GM12873 (cell line): Measurements from ENCODE around the gene APH1B.

Source experiments
- CTCF ChIP-seq: IDR thresholded peaks from 2 replicates; pipeline ENCODE4 v1.5.1; 2012; ENCODE audit warnings: low read depth, mild to moderate bottlenecking, moderate library complexity, low read length, control low read depth; ENCODE audit not compliant: insufficient read depth; ENCODE audit errors: missing control alignments

The APH1B gene

GRCh38 chr15:63349156-63349555, 71.8 kb downstream of the APH1B start:
- no peak for TF ChIP-seq CTCF

- no peak for TF ChIP-seq CTCF
Observed at GRCh38 chr15:63349621-63350020, 72.2 kb downstream of the APH1B start.

- no peak for TF ChIP-seq CTCF
Observed at GRCh38 chr15:63350178-63350621, 72.8 kb downstream of the APH1B start.

GRCh38 chr15:63351170-63351569, 73.8 kb downstream of the APH1B start:
- TF ChIP-seq CTCF = no peak

- no peak for TF ChIP-seq CTCF
Observed at GRCh38 chr15:63352808-63353207, 75.4 kb downstream of the APH1B start.

GRCh38 chr15:63353261-63353660, 75.9 kb downstream of the APH1B start:
- no peak for TF ChIP-seq CTCF

GRCh38 chr15:63353887-63354286, 76.5 kb downstream of the APH1B start:
- TF ChIP-seq CTCF = no peak
